Panc1 (cell line): ENCODE results near the gene TIAL1. TPM values are rescaled to one million over a fixed set of nuclear protein-coding genes. Genes with fewer than 3 reads are reported as not detected.

Source experiments
- ATAC-seq: fragments of 200-7000 bp; cut with Tn5 transposase; 2 replicates; pipeline ENCODE4 v1.9.1; 2020; ENCODE audit warnings: mild to moderate bottlenecking, moderate library complexity
- BruUV-seq: library from RNA; stranded (reverse); fragments of 400-500 nt; replicated peaks from 2 replicates; lab custom pipeline; 2021; lab: Mats Ljungman, UMichigan
- CTCF ChIA-PET: fragments of 300-600 bp; sonication (Branson Sonifier 250); formaldehyde crosslinking; loops from one replicate; lab custom pipeline; 2022; ENCODE audit warnings: antibody characterized with exemption; lab: Charles Lee
- POLR2A ChIA-PET: fragments of 300-600 bp; sonication (Branson Sonifier 250); formaldehyde crosslinking; loops from one replicate; lab custom pipeline; 2022; ENCODE audit warnings: antibody characterized with exemption; lab: Charles Lee
- DNase-seq: peaks from one replicate; pipeline ENCODE4 v3.0.0-alpha.2; 2010; ENCODE audit warnings: low read depth, low spot score
- H3K27ac ChIP-seq: 2 replicates; pipeline ENCODE4 v1.5.1; 2011; ENCODE audit warnings: mild to moderate bottlenecking, low read length, inconsistent platforms
- H3K27me3 ChIP-seq: fragments of 200-500 bp; sonication (Bioruptor generic); 2 replicates; pipeline ENCODE4 v1.6.0; 2014; ENCODE audit warnings: low read length, inconsistent platforms; ENCODE audit not compliant: control insufficient read depth, insufficient read depth
- H3K36me3 ChIP-seq: fragments of 200-500 bp; sonication (Bioruptor generic); 2 replicates; pipeline ENCODE4 v1.5.1; 2014; ENCODE audit warnings: inconsistent platforms, mild to moderate bottlenecking, low read length, moderate library complexity; ENCODE audit not compliant: control insufficient read depth, insufficient read depth
- H3K4me1 ChIP-seq: 2 replicates; pipeline ENCODE4 v1.5.1; 2011; ENCODE audit warnings: inconsistent platforms, mild to moderate bottlenecking, low read length, moderate library complexity; ENCODE audit not compliant: control insufficient read depth, insufficient read depth
- H3K4me3 ChIP-seq, 2 experiments: 2 replicates each; pipeline ENCODE4 v1.5.1; 2011 to 2012; ENCODE audit warnings: low read depth in 2 of 2, low read length in 2 of 2, mild to moderate bottlenecking in 2 of 2, inconsistent platforms in 1 of 2, moderate library complexity in 1 of 2
- H3K9me3 ChIP-seq: fragments of 200-500 bp; sonication (Bioruptor generic); 2 replicates; pipeline ENCODE4 v1.5.1; 2014; ENCODE audit warnings: low read depth, mild to moderate bottlenecking, inconsistent platforms, low read length, moderate library complexity; ENCODE audit not compliant: control insufficient read depth, insufficient read depth
- POLR2AphosphoS5 ChIP-seq: IDR thresholded peaks from 2 replicates; pipeline ENCODE4 v1.6.1; 2012; ENCODE audit warnings: mild to moderate bottlenecking, low read depth, low read length, moderate library complexity
- SIN3A ChIP-seq: IDR thresholded peaks from 2 replicates; pipeline ENCODE4 v1.6.1; 2012; ENCODE audit warnings: low read depth, mild to moderate bottlenecking, low read length, moderate library complexity, borderline replicate concordance; ENCODE audit not compliant: insufficient read depth
- TCF7L2 ChIP-seq: IDR thresholded peaks from 2 replicates; pipeline ENCODE4 v1.6.1; 2011; ENCODE audit warnings: mild to moderate bottlenecking, low read depth, low read length, inconsistent platforms
- in situ Hi-C: cut with HindIII; loops from 2 replicates; pipeline ENCODE4 v1.10.0; 2016; ENCODE audit warnings: low sequenced_read_pairs, low pct_unique_long_range_greater_than_20kb
- intact Hi-C: fragments of 100-400 bp; cut with micrococcal nuclease; formaldehyde crosslinking; loops from one replicate; pipeline ENCODE4 v1.10.0; 2022; ENCODE audit not compliant: unreplicated experiment
- total RNA-seq: library from RNA; stranded (reverse); gene quantifications from one replicate; pipeline ENCODE4 v1.2.1, GENCODE V29; 2021; ENCODE audit not compliant: unreplicated experiment
- TF ChIP-seq, protein P1 (sequence below): fragments of 450-650 bp; IDR thresholded peaks from 2 replicates; pipeline ENCODE4 v1.5.1; 2017; ENCODE audit warnings: mild to moderate bottlenecking
- TF ChIP-seq, protein P2 (sequence below), 2 experiments: IDR thresholded peaks; 2 replicates each; pipeline ENCODE4 v1.6.1; 2011 to 2012; ENCODE audit warnings: low read depth in 2 of 2, control low read depth in 1 of 2, low read length in 1 of 2, mild to moderate bottlenecking in 1 of 2, moderate library complexity in 1 of 2; ENCODE audit not compliant: insufficient read depth in 1 of 2

The TIAL1 gene
- total RNA-seq, 1 experiment from 2014 or later: 236 TPM

DNA sequence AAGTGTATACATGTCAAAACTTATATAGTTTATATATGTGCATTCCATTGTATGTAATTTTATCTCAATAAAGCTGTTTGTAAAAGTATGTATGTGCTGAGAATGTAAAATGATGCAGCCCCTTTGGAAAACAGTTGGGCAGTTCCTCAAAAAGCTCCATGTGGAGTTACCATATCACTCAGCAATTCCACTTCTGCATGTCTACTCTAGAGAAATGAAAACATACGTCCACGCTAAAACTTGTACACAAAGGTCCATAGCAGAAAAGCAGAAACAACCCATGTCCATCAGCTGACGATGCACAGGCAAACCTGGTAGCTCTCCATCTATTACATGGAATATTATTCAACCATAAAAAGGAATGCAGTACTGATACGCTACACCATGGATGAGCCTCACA lies 45.9 kb downstream of the TIAL1 start:
- H3K27ac ChIP-seq: no peak overlapping the region
- intact Hi-C loops (no loop called here), in situ Hi-C loops (no loop called here)
- H3K36me3 ChIP-seq: no peaks in the 10 kb centered on the region
- peaks cover 7% of the 10 kb centered on the region for H3K4me1 ChIP-seq
- ChIA-PET CTCF (no interaction called here), POLR2A (no interaction called here)
- H3K27me3 ChIP-seq: no peaks in the 10 kb centered on the region; the same call in 1 of the 2 replicates
- DNase-seq (no peak), ATAC-seq (no peak)
- BruUV-seq: no TSS peak
- H3K9me3 ChIP-seq: no peaks in the 10 kb centered on the region
- no peak for TF ChIP-seq TCF7L2
- H3K4me3 ChIP-seq: no peak overlapping the region

DNA sequence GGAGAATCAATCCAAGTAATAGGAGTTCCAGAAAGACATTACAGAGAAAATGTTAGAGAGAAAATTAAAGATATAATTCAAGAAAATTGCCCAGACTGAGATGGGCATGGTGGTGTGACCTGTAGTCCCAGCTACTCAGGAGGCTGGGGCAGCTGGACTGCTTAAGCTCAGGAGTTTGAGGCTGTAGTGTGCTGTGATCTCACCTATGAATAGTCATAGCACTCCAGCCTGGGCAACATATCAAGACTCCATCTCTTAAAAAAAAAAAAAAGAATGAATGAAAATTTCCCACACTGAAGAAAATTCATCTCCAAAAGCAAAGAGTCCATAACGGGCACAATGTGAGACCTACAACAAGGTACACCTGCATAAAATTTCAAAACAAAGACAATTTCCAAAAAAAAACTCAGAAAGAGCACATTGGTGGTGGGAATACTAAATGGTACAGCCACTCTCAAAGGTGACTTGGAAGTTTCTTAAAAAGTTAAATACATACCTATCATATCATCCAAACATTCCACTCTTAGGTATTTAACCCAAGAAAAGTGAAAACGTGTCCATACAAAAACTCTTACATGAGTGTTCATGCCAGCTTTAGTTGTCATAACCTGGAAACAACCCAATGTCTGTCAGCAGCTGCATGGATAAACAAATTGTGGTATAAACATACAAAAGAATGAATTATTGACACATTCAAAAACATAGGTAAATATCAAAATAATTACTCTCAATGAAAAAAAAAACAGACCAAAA lies 47.3 kb downstream of the TIAL1 start:
- H3K9me3 ChIP-seq: no peaks in the 10 kb centered on the region
- BruUV-seq: no TSS peak
- no peak overlapping the region for H3K4me3 ChIP-seq
- in situ Hi-C loops (no loop called here), intact Hi-C loops (no loop called here)
- no peaks in the 10 kb centered on the region for H3K36me3 ChIP-seq
- no peak for DNase-seq
- H3K27ac ChIP-seq: no peak overlapping the region
- H3K27me3 ChIP-seq: no peaks in the 10 kb centered on the region; the same call in 1 of the 2 replicates
- CTCF ChIA-PET: no interaction called here
- POLR2A ChIA-PET: interaction anchor here (0.6 to 0.7 kb wide), 3 partner anchors 17 to 35 kb away, joined by 4 to 9 read pairs (median 6); no protein-coding TSS in a partner anchor
- ATAC-seq: no peak
- no peak for TF ChIP-seq TCF7L2
- TF ChIP-seq, protein P1, sequence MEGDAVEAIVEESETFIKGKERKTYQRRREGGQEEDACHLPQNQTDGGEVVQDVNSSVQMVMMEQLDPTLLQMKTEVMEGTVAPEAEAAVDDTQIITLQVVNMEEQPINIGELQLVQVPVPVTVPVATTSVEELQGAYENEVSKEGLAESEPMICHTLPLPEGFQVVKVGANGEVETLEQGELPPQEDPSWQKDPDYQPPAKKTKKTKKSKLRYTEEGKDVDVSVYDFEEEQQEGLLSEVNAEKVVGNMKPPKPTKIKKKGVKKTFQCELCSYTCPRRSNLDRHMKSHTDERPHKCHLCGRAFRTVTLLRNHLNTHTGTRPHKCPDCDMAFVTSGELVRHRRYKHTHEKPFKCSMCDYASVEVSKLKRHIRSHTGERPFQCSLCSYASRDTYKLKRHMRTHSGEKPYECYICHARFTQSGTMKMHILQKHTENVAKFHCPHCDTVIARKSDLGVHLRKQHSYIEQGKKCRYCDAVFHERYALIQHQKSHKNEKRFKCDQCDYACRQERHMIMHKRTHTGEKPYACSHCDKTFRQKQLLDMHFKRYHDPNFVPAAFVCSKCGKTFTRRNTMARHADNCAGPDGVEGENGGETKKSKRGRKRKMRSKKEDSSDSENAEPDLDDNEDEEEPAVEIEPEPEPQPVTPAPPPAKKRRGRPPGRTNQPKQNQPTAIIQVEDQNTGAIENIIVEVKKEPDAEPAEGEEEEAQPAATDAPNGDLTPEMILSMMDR: no peak
- TF ChIP-seq, protein P2, sequence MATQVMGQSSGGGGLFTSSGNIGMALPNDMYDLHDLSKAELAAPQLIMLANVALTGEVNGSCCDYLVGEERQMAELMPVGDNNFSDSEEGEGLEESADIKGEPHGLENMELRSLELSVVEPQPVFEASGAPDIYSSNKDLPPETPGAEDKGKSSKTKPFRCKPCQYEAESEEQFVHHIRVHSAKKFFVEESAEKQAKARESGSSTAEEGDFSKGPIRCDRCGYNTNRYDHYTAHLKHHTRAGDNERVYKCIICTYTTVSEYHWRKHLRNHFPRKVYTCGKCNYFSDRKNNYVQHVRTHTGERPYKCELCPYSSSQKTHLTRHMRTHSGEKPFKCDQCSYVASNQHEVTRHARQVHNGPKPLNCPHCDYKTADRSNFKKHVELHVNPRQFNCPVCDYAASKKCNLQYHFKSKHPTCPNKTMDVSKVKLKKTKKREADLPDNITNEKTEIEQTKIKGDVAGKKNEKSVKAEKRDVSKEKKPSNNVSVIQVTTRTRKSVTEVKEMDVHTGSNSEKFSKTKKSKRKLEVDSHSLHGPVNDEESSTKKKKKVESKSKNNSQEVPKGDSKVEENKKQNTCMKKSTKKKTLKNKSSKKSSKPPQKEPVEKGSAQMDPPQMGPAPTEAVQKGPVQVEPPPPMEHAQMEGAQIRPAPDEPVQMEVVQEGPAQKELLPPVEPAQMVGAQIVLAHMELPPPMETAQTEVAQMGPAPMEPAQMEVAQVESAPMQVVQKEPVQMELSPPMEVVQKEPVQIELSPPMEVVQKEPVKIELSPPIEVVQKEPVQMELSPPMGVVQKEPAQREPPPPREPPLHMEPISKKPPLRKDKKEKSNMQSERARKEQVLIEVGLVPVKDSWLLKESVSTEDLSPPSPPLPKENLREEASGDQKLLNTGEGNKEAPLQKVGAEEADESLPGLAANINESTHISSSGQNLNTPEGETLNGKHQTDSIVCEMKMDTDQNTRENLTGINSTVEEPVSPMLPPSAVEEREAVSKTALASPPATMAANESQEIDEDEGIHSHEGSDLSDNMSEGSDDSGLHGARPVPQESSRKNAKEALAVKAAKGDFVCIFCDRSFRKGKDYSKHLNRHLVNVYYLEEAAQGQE (IDR thresholded peaks at IDR 0.05; ENCODE audit: insufficient read depth in 1 of 2, low read depth in 2 of 2, low read length in 1 of 2): no peak
- TF ChIP-seq POLR2AphosphoS5: no peak
- TF ChIP-seq SIN3A: no peak
- H3K4me1 ChIP-seq: peaks cover 15% of the 10 kb centered on the region

DNA sequence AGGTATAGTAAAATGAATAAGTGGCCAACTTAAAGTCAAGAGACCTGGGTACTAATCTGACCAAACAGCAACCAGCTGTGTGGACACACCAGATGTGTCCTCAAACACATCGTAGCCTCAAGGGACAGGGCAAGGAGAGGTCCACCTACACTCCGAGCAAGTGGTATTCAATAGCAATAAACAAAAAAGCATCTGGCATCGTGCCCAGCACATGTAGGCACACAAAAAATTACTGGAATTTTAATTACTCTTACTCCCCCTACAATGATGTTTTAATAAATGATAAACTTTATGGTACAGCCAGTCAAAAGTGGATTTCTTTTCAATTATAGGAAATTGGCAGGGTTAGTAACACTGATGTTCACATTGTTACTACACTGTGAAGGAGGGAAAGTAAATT lies 50.8 kb downstream of the TIAL1 start:
- TF ChIP-seq TCF7L2: no peak
- TF ChIP-seq, protein P1: no peak
- TF ChIP-seq, protein P2 (IDR thresholded peaks at IDR 0.05; ENCODE audit: insufficient read depth in 1 of 2, low read depth in 2 of 2, low read length in 1 of 2): no peak
- TF ChIP-seq POLR2AphosphoS5: no peak
- TF ChIP-seq SIN3A: no peak
- intact Hi-C loops (no loop called here), in situ Hi-C loops (no loop called here)
- ATAC-seq: no peak
- Histone ChIP-seq H3K27me3 (no peaks in the 10 kb centered on the region; the same call in 1 of the 2 replicates), H3K27ac (no peak overlapping the region; the same call in 1 of the 2 replicates), H3K9me3 (no peaks in the 10 kb centered on the region), H3K36me3 (no peaks in the 10 kb centered on the region; the same call in 1 of the 2 replicates), H3K4me1 (peaks cover 29% of the 10 kb centered on the region), H3K4me3 (no peak overlapping the region)
- POLR2A ChIA-PET: no interaction called here
- CTCF ChIA-PET: interaction anchor here (1.2 kb wide), 1 partner anchor 347 kb away, joined by 4 read pairs; no protein-coding TSS in a partner anchor
- BruUV-seq: no TSS peak
- DNase-seq: no peak
